Measurements from ENCODE around the gene SF3A1.

Gene SF3A1

GRCh38 chr22:30290342-30291057 is 66.2 kb downstream of the SF3A1 start:
- no peak overlapping the region; the same call in 1 of the 2 replicates for H3K4me3 ChIP-seq (ENCODE audit: low read depth, low read length)
- TF ChIP-seq CTCF (IDR thresholded peaks at IDR 0.05; ENCODE audit: low read depth, low read length), result no peak

- H3K4me3 ChIP-seq (ENCODE audit: low read depth, low read length), result peak overlapping the region; percentile 51
- no peak for TF ChIP-seq CTCF (IDR thresholded peaks at IDR 0.05; ENCODE audit: low read depth, low read length)
These were observed 66.7 kb downstream of the SF3A1 start for GRCh38 chr22:30289980-30290313.

GRCh38 chr22:30289141-30289979 is 67.3 kb downstream of the SF3A1 start, which contains the start of gene CASTOR1:
CASTOR1 (minus strand) TSS chr22:30289505; CDS start chr22:30289497, 8 bp downstream.
- no peak for TF ChIP-seq CTCF (IDR thresholded peaks at IDR 0.05; ENCODE audit: low read depth, low read length)
- H3K4me3 ChIP-seq (ENCODE audit: low read depth, low read length), result peak within 1 kb of the TSS; percentile 71

GRCh38 chr22:30288419-30289140 is 68.1 kb downstream of the SF3A1 start:
- TF ChIP-seq CTCF (IDR thresholded peaks at IDR 0.05; ENCODE audit: low read depth, low read length), result no peak
- H3K4me3 ChIP-seq (ENCODE audit: low read depth, low read length), result peak overlapping the region; percentile 71

- H3K4me3 ChIP-seq (ENCODE audit: low read depth, low read length), result peak overlapping the region; percentile 71
- peak; percentile 68 for TF ChIP-seq CTCF (IDR thresholded peaks at IDR 0.05; ENCODE audit: low read depth, low read length)
These were observed 68.9 kb downstream of the SF3A1 start for GRCh38 chr22:30287648-30288418.

- H3K4me3 ChIP-seq (ENCODE audit: low read depth, low read length), result no peak overlapping the region
- TF ChIP-seq CTCF (IDR thresholded peaks at IDR 0.05; ENCODE audit: low read depth, low read length), result peak; percentile 80
These were observed 69.7 kb downstream of the SF3A1 start for GRCh38 chr22:30286813-30287647.

All from WI38 (cell line).